Measurements from ENCODE around the gene LHPP.

LHPP gene

DNA sequence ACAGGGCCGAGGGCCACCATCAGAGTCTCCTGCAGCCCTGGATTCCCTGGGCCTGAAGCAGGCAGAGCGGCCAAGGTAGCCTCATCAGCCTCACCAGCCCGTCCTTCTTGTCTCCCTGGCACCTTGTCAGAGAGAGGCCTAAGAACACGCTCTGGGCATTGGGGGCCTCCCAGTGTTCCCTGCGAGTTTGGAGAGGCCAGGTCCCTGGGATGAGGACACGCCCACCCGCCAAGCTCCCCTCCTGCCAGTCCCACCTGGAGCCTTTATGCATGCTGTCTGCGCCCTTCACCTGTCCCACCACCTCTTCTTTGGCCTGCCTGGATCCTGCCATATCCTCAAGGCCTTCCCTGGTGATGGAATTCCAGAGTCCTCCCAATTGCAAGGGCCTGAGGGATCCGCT, 69.2 kb downstream of the LHPP start:
- Histone ChIP-seq H2BK120ac (ENCODE audit: low read depth, low read length) (no peak overlapping the region), H3K23ac (ENCODE audit: low read depth, low read length, poor library complexity) (no peak overlapping the region), H2AFZ (ENCODE audit: low read length) (peak overlapping the region; percentile 89), H4K8ac (ENCODE audit: low read depth, low read length) (no peak overlapping the region), H2BK12ac (ENCODE audit: low read length) (no peak overlapping the region), H3K27me3 (ENCODE audit: control insufficient read depth in 3 of 3, insufficient read depth in 3 of 3, low read depth in 1 of 3, low read length in 3 of 3) (no peaks in the 10 kb centered on the region), H3K36me3 (replicated peaks in 1 of 2; ENCODE audit: control insufficient read depth in 2 of 2, insufficient read depth in 2 of 2, low read length in 2 of 2) (no peaks in the 10 kb centered on the region), H4K91ac (ENCODE audit: low read depth, low read length, poor library complexity) (peak overlapping the region; percentile 79), H2AK5ac (ENCODE audit: low read depth, low read length) (peak overlapping the region; percentile 86), H3K4me2 (ENCODE audit: insufficient read depth, low read length, poor library complexity, severe bottlenecking) (no peak overlapping the region), H2BK5ac (ENCODE audit: low read length) (peak overlapping the region; percentile 25), H3K4me3 (ENCODE audit: low read length in 2 of 2) (no peak overlapping the region), H3K14ac (ENCODE audit: low read length) (no peak overlapping the region), H3K79me1 (ENCODE audit: low read depth, low read length) (no peaks in the 10 kb centered on the region), H3K9me3 (replicated peaks in 1 of 2; ENCODE audit: control insufficient read depth in 2 of 2, insufficient read depth in 1 of 2, low read depth in 1 of 2, low read length in 2 of 2) (peaks cover 0 to 2% of the 10 kb centered on the region in 2 donors), H3K9ac (ENCODE audit: low read depth, low read length, poor library complexity) (no peak overlapping the region), H3K4ac (ENCODE audit: low read length) (peak overlapping the region; percentile 17), H3K27ac (replicated peaks; ENCODE audit: low read length) (no peak overlapping the region), H3K18ac (ENCODE audit: low read length) (peak overlapping the region; percentile 87), H3K4me1 (ENCODE audit: control insufficient read depth in 2 of 2, insufficient read depth in 1 of 2, low read depth in 1 of 2, low read length in 2 of 2) (peaks cover 2 to 6% of the 10 kb centered on the region in 2 donors), H2BK15ac (ENCODE audit: low read length) (peak overlapping the region; percentile 54)
- no CpG with 5 or more reads among the region's 9 CpGs for WGBS, 2 donors (ENCODE audit: extremely low coverage in 2 of 2, insufficient read length in 2 of 2, insufficient replicate concordance in 1 of 2)
- DNase-seq (ENCODE audit: low spot score), result no peak

DNA sequence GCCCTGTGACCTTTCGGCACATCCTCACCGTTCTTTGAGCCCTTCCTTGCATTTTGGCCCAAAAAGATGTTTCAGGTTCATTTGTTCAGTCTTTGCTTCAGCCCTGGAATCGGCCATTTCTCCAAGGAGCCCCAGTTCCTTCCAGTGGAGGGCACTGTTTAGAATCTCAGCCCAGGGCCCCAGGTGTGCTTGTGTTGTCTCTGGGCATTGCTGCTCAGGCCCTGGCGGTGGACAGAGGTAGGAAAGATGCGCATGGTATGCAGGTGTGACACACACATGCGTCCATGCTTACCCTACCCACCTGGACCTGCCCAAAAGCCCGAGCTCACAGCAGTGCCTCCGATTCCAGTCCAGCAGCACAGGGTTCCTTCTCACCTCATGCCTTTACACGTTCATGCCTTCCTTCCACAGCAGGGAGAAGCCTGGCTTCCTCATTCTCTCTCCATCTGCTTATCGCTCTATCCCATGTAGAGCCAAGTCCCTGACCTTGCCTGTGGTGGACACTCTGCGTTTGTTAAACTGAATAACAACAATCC, 70.6 kb downstream of the LHPP start:
- H3K4me3 ChIP-seq (ENCODE audit: low read length in 2 of 2), result no peak overlapping the region
- WGBS, 2 donors (ENCODE audit: extremely low coverage in 2 of 2, insufficient read length in 2 of 2, insufficient replicate concordance in 1 of 2), result no CpG with 5 or more reads among the region's 11 CpGs
- no peak overlapping the region for H3K23ac ChIP-seq (ENCODE audit: low read depth, low read length, poor library complexity)
- H4K8ac ChIP-seq (ENCODE audit: low read depth, low read length), result no peak overlapping the region
- H2AK5ac ChIP-seq (ENCODE audit: low read depth, low read length), result no peak overlapping the region
- H3K4ac ChIP-seq (ENCODE audit: low read length), result no peak overlapping the region
- H3K4me1 ChIP-seq (ENCODE audit: control insufficient read depth in 2 of 2, insufficient read depth in 1 of 2, low read depth in 1 of 2, low read length in 2 of 2), result peaks cover 7 to 13% of the 10 kb centered on the region in 2 donors
- no peak overlapping the region for H3K18ac ChIP-seq (ENCODE audit: low read length)
- no peak overlapping the region for H3K27ac ChIP-seq (replicated peaks; ENCODE audit: low read length)
- no peak overlapping the region for H2AFZ ChIP-seq (ENCODE audit: low read length)
- H3K79me1 ChIP-seq (ENCODE audit: low read depth, low read length), result no peaks in the 10 kb centered on the region
- no peak overlapping the region for H3K14ac ChIP-seq (ENCODE audit: low read length)
- DNase-seq (ENCODE audit: low spot score), result no peak
- H3K27me3 ChIP-seq (ENCODE audit: control insufficient read depth in 3 of 3, insufficient read depth in 3 of 3, low read depth in 1 of 3, low read length in 3 of 3), result no peaks in the 10 kb centered on the region
- peak overlapping the region; percentile 48 for H2BK12ac ChIP-seq (ENCODE audit: low read length)
- no peak overlapping the region for H2BK15ac ChIP-seq (ENCODE audit: low read length)
- no peak overlapping the region for H3K4me2 ChIP-seq (ENCODE audit: insufficient read depth, low read length, poor library complexity, severe bottlenecking)
- H4K91ac ChIP-seq (ENCODE audit: low read depth, low read length, poor library complexity), result no peak overlapping the region
- no peaks in the 10 kb centered on the region for H3K9me3 ChIP-seq (replicated peaks in 1 of 2; ENCODE audit: control insufficient read depth in 2 of 2, insufficient read depth in 1 of 2, low read depth in 1 of 2, low read length in 2 of 2)
- no peak overlapping the region for H2BK120ac ChIP-seq (ENCODE audit: low read depth, low read length)
- H3K36me3 ChIP-seq (replicated peaks in 1 of 2; ENCODE audit: control insufficient read depth in 2 of 2, insufficient read depth in 2 of 2, low read length in 2 of 2), result no peaks in the 10 kb centered on the region
- no peak overlapping the region for H3K9ac ChIP-seq (ENCODE audit: low read depth, low read length, poor library complexity)
- no peak overlapping the region for H2BK5ac ChIP-seq (ENCODE audit: low read length)

DNA sequence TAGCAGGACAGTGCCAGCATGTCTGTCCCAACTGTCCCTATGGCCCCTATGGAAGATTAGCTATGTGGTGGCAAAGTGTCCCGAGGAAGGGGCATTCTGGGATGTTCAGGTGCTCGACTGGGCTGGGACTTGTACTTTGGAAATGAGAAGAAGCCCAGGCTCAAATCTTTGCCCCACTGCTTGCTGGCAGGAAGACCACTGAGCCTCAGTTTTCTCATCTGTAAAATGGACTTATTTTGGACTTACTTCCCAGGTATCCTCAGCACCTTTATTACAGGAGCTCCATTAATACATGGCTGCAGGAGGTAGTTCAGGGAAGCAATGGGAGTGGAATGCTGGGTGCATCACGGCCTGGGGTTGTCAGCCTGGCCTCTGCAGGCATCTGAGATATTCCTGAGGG, 71.2 kb downstream of the LHPP start:
- Histone ChIP-seq H3K36me3 (replicated peaks in 1 of 2; ENCODE audit: control insufficient read depth in 2 of 2, insufficient read depth in 2 of 2, low read length in 2 of 2) (no peaks in the 10 kb centered on the region), H3K23ac (ENCODE audit: low read depth, low read length, poor library complexity) (no peak overlapping the region), H3K27me3 (ENCODE audit: control insufficient read depth in 3 of 3, insufficient read depth in 3 of 3, low read depth in 1 of 3, low read length in 3 of 3) (no peaks in the 10 kb centered on the region), H2AFZ (ENCODE audit: low read length) (no peak overlapping the region), H2BK12ac (ENCODE audit: low read length) (no peak overlapping the region), H3K79me1 (ENCODE audit: low read depth, low read length) (no peaks in the 10 kb centered on the region), H2BK15ac (ENCODE audit: low read length) (no peak overlapping the region), H3K9ac (ENCODE audit: low read depth, low read length, poor library complexity) (no peak overlapping the region), H3K4me3 (ENCODE audit: low read length in 2 of 2) (no peak overlapping the region), H3K4ac (ENCODE audit: low read length) (no peak overlapping the region), H3K27ac (replicated peaks; ENCODE audit: low read length) (no peak overlapping the region), H3K14ac (ENCODE audit: low read length) (no peak overlapping the region), H2AK5ac (ENCODE audit: low read depth, low read length) (no peak overlapping the region), H4K91ac (ENCODE audit: low read depth, low read length, poor library complexity) (no peak overlapping the region), H3K4me1 (ENCODE audit: control insufficient read depth in 2 of 2, insufficient read depth in 1 of 2, low read depth in 1 of 2, low read length in 2 of 2) (peaks cover 7 to 13% of the 10 kb centered on the region in 2 donors), H2BK5ac (ENCODE audit: low read length) (no peak overlapping the region), H3K9me3 (replicated peaks in 1 of 2; ENCODE audit: control insufficient read depth in 2 of 2, insufficient read depth in 1 of 2, low read depth in 1 of 2, low read length in 2 of 2) (no peaks in the 10 kb centered on the region), H4K8ac (ENCODE audit: low read depth, low read length) (no peak overlapping the region), H3K4me2 (ENCODE audit: insufficient read depth, low read length, poor library complexity, severe bottlenecking) (no peak overlapping the region), H2BK120ac (ENCODE audit: low read depth, low read length) (no peak overlapping the region), H3K18ac (ENCODE audit: low read length) (no peak overlapping the region)
- no peak for DNase-seq (ENCODE audit: low spot score)
- WGBS, 2 donors (ENCODE audit: extremely low coverage in 2 of 2, insufficient read length in 2 of 2, insufficient replicate concordance in 1 of 2), result no CpG with 5 or more reads among the region's 3 CpGs

DNA sequence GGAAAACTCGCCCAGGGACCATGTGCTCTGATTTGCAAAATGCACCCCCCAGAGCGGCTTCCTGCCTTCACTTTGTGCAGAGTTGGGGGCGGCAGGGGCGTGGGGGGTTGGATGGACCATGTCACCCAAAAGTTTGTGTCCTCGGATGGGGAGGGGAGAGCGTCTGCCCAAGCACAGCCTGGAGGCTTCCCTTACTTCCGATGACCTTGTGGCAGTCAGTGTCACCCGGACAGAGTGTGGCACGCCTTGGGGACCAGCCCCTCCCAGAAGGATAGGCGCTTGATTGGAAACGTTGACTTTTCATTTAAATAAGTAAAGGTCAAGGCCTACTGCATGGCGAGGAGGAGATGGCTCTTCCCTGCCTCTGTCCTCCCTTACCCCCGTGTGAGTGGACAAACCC, 71.6 kb downstream of the LHPP start:
- Histone ChIP-seq H2BK5ac (ENCODE audit: low read length) (no peak overlapping the region), H2AFZ (ENCODE audit: low read length) (no peak overlapping the region), H3K36me3 (replicated peaks in 1 of 2; ENCODE audit: control insufficient read depth in 2 of 2, insufficient read depth in 2 of 2, low read length in 2 of 2) (no peaks in the 10 kb centered on the region), H3K4me1 (ENCODE audit: control insufficient read depth in 2 of 2, insufficient read depth in 1 of 2, low read depth in 1 of 2, low read length in 2 of 2) (peaks cover 7 to 13% of the 10 kb centered on the region in 2 donors), H2BK12ac (ENCODE audit: low read length) (no peak overlapping the region), H4K8ac (ENCODE audit: low read depth, low read length) (no peak overlapping the region), H4K91ac (ENCODE audit: low read depth, low read length, poor library complexity) (no peak overlapping the region), H3K4me3 (ENCODE audit: low read length in 2 of 2) (no peak overlapping the region), H2BK120ac (ENCODE audit: low read depth, low read length) (no peak overlapping the region), H3K79me1 (ENCODE audit: low read depth, low read length) (no peaks in the 10 kb centered on the region), H3K4me2 (ENCODE audit: insufficient read depth, low read length, poor library complexity, severe bottlenecking) (no peak overlapping the region), H3K14ac (ENCODE audit: low read length) (no peak overlapping the region), H3K18ac (ENCODE audit: low read length) (no peak overlapping the region), H3K23ac (ENCODE audit: low read depth, low read length, poor library complexity) (no peak overlapping the region), H2BK15ac (ENCODE audit: low read length) (no peak overlapping the region), H3K27me3 (ENCODE audit: control insufficient read depth in 3 of 3, insufficient read depth in 3 of 3, low read depth in 1 of 3, low read length in 3 of 3) (no peaks in the 10 kb centered on the region), H2AK5ac (ENCODE audit: low read depth, low read length) (peak overlapping the region; percentile 8), H3K27ac (replicated peaks; ENCODE audit: low read length) (no peak overlapping the region), H3K9me3 (replicated peaks in 1 of 2; ENCODE audit: control insufficient read depth in 2 of 2, insufficient read depth in 1 of 2, low read depth in 1 of 2, low read length in 2 of 2) (no peaks in the 10 kb centered on the region), H3K9ac (ENCODE audit: low read depth, low read length, poor library complexity) (no peak overlapping the region), H3K4ac (ENCODE audit: low read length) (no peak overlapping the region)
- DNase-seq (ENCODE audit: low spot score), result no peak
- no CpG with 5 or more reads among the region's 13 CpGs for WGBS, 2 donors (ENCODE audit: extremely low coverage in 2 of 2, insufficient read length in 2 of 2, insufficient replicate concordance in 1 of 2)

Data from neuronal stem cell (in vitro differentiated cells).